ENCODE results near the gene HOXD9.

- TF ChIP-seq POLR2A (IDR thresholded peaks at IDR 0.05) (no peak), CTCF (IDR thresholded peaks at IDR 0.05) (no peak)
Measured at GRCh38 chr2:176109192-176109901, 13.2 kb upstream of the HOXD9 start.
